A673 (cell line): ENCODE measurements around the gene COL5A1. TPM values are rescaled to one million over a fixed set of nuclear protein-coding genes. Genes with fewer than 3 reads are reported as not detected.

Source experiments
- BruUV-seq: library from RNA; stranded (reverse); fragments of 400-500 nt; replicated peaks from 2 replicates; lab custom pipeline; 2021; lab: Mats Ljungman, UMichigan
- CTCF ChIA-PET: fragments of 300-600 bp; sonication (Branson Sonifier 250); formaldehyde crosslinking; loops from one replicate; lab custom pipeline; 2022; ENCODE audit warnings: antibody characterized with exemption; lab: Charles Lee
- POLR2A ChIA-PET: fragments of 300-600 bp; sonication (Branson Sonifier 250); formaldehyde crosslinking; loops from one replicate; lab custom pipeline; 2022; ENCODE audit warnings: antibody characterized with exemption; ENCODE audit not compliant: low non-redundant PET; lab: Charles Lee
- DNase-seq: peaks from one replicate; pipeline ENCODE4 v3.0.0-alpha.2; 2015; ENCODE audit warnings: low spot score
- H3K27ac ChIP-seq: fragments of 200-600 bp; sonication (generic); 2 replicates; pipeline ENCODE4 v1.5.1; 2016; ENCODE audit warnings: mixed run types, low read depth, mild to moderate bottlenecking, mixed read lengths, antibody characterized with exemption, low read length; ENCODE audit not compliant: poor library complexity, severe bottlenecking
- H3K27me3 ChIP-seq: fragments of 200-600 bp; sonication (generic); replicated peaks from 2 replicates; pipeline ENCODE4 v1.6.1; 2017; ENCODE audit warnings: mixed run types, low read depth, mild to moderate bottlenecking, mixed read lengths, antibody characterized with exemption, low read length; ENCODE audit not compliant: insufficient read depth, poor library complexity
- H3K36me3 ChIP-seq: fragments of 200-600 bp; sonication (generic); 2 replicates; pipeline ENCODE4 v1.6.1; 2016; ENCODE audit warnings: mixed run types, mild to moderate bottlenecking, mixed read lengths, antibody characterized with exemption, low read length; ENCODE audit not compliant: insufficient read depth, poor library complexity, severe bottlenecking
- H3K4me1 ChIP-seq: fragments of 200-600 bp; sonication (generic); 2 replicates; pipeline ENCODE4 v1.6.1; 2017; ENCODE audit warnings: mixed run types, mild to moderate bottlenecking, mixed read lengths, antibody characterized with exemption, low read length; ENCODE audit not compliant: insufficient read depth, poor library complexity, severe bottlenecking
- H3K4me3 ChIP-seq: fragments of 200-600 bp; sonication (generic); 2 replicates; pipeline ENCODE4 v1.5.1; 2016; ENCODE audit warnings: low read depth, mixed run types, mild to moderate bottlenecking, mixed read lengths, low read length; ENCODE audit not compliant: poor library complexity, severe bottlenecking
- H3K9me3 ChIP-seq: fragments of 200-600 bp; sonication (generic); 2 replicates; pipeline ENCODE4 v1.6.1; 2016; ENCODE audit warnings: mixed run types, low read depth, mild to moderate bottlenecking, mixed read lengths, antibody characterized with exemption, low read length; ENCODE audit not compliant: poor library complexity, severe bottlenecking
- EZH2 ChIP-seq: fragments of 200-600 bp; sonication (generic); IDR thresholded peaks from 2 replicates; pipeline ENCODE4 v1.6.1; 2017; ENCODE audit warnings: borderline replicate concordance, low read depth, mild to moderate bottlenecking, mixed read lengths, antibody characterized with exemption, low read length; ENCODE audit not compliant: poor library complexity, severe bottlenecking
- intact Hi-C: fragments of 100-400 bp; cut with micrococcal nuclease; formaldehyde crosslinking; loops from one replicate; pipeline ENCODE4 v1.10.0; 2022; ENCODE audit not compliant: unreplicated experiment
- total RNA-seq: library from RNA; stranded (reverse); gene quantifications from 2 replicates; pipeline ENCODE4 v1.2.3, GENCODE V29; 2021
- TF ChIP-seq, protein P1 (sequence below): fragments of 300-800, 200-600 bp; sonication (generic); conservative IDR thresholded peaks from 2 replicates; pipeline ENCODE4 v1.5.1; 2017; ENCODE audit warnings: low read depth, mild to moderate bottlenecking, antibody characterized with exemption, low read length, moderate library complexity, mixed read lengths

Gene COL5A1
- total RNA-seq, 1 experiment from 2014 or later = 33.6 TPM

DNA sequence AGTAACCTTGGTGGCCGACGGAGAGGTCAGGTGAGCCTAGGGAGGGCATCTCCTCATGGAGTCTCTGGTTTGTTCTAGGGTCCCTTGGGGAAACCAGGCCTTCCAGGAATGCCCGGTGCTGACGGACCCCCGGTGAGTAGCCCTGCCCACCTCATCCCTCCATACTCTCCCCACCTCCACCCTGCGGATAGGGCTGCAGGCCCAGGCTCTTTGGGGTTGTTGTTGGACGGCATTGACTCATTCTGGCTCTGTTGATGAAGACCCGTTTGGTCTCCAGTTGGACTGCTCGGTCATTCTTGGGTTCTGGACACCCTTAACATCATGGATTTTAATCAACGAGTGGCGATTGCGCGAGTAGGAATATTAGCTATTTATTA, 126.7 kb downstream of the COL5A1 start:
- BruUV-seq = no TSS peak
- TF ChIP-seq EZH2 = no peak
- TF ChIP-seq, protein P1, sequence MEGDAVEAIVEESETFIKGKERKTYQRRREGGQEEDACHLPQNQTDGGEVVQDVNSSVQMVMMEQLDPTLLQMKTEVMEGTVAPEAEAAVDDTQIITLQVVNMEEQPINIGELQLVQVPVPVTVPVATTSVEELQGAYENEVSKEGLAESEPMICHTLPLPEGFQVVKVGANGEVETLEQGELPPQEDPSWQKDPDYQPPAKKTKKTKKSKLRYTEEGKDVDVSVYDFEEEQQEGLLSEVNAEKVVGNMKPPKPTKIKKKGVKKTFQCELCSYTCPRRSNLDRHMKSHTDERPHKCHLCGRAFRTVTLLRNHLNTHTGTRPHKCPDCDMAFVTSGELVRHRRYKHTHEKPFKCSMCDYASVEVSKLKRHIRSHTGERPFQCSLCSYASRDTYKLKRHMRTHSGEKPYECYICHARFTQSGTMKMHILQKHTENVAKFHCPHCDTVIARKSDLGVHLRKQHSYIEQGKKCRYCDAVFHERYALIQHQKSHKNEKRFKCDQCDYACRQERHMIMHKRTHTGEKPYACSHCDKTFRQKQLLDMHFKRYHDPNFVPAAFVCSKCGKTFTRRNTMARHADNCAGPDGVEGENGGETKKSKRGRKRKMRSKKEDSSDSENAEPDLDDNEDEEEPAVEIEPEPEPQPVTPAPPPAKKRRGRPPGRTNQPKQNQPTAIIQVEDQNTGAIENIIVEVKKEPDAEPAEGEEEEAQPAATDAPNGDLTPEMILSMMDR = no peak
- intact Hi-C loops = no loop called here
- Histone ChIP-seq H3K27ac (no peak overlapping the region), H3K4me1 (no peaks in the 10 kb centered on the region), H3K27me3 (no peaks in the 10 kb centered on the region), H3K4me3 (no peak overlapping the region), H3K9me3 (no peaks in the 10 kb centered on the region), H3K36me3 (peaks cover under 1% of the 10 kb centered on the region)
- ChIA-PET POLR2A (no interaction called here), CTCF (no interaction called here)
- DNase-seq = no peak

GRCh38 chr9:134768709-134769351, 127.2 kb downstream of the COL5A1 start:
- H3K4me3 ChIP-seq = no peak overlapping the region
- ChIA-PET POLR2A (no interaction called here), CTCF (no interaction called here)
- TF ChIP-seq, protein P1 = no peak
- TF ChIP-seq EZH2 = no peak
- no peaks in the 10 kb centered on the region for H3K27me3 ChIP-seq
- peaks cover 3% of the 10 kb centered on the region for H3K36me3 ChIP-seq
- H3K27ac ChIP-seq = no peak overlapping the region
- H3K9me3 ChIP-seq = no peaks in the 10 kb centered on the region
- no peaks in the 10 kb centered on the region for H3K4me1 ChIP-seq
- DNase-seq = no peak
- intact Hi-C loops = no loop called here
- no TSS peak for BruUV-seq

DNA sequence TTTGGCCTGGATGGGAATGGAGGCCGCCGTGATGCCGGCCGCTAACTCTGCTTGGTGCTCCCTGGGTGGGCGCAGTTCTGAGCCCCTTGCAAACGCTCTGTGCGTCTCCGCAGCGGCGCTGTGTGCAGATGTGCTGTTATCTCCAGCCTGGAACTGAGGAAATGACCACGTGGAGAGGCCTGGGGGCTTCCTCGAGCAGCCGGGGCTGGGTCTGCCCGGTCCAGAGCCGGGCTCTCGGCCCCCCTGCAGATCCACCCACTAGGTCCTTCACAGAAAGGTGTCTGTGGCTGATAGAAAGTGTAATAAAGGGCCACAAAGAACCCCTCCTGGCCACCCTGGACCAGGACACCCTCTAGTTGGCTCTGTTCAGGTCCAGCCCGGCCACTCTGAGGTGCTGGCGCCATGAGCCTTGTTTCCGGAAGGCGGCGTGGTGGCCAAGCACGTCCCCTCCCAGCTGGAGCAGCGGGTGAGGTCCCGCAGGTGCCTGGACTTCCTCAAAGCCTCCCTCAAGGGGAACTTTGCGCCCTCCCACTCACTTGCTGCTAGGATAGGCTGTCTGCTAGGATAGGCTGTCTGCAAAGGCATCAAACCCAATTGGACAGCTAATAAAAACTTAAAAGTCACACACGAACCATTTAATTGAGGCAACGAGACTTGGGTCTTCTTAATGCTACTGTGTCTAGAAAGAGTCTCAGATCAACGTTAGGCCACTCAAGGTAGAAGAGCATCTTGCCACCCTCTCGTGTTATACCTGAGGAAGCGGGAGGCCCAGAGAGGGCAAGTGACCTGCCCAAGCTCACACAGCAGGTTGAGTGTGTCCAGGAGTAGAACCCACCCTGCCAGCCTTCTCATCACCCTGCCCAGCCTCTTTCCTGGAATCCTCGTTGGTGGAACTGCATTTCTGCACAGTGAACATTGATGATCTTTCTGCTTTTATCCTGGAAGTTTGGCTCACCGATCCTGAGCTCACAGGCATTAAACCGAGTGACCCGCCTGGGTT, 129.7 kb downstream of the COL5A1 start:
- Histone ChIP-seq H3K4me1 (no peaks in the 10 kb centered on the region), H3K27ac (no peak overlapping the region), H3K36me3 (peaks cover 3% of the 10 kb centered on the region), H3K4me3 (no peak overlapping the region), H3K9me3 (no peaks in the 10 kb centered on the region), H3K27me3 (no peaks in the 10 kb centered on the region)
- intact Hi-C loops = loop anchor here (10.0 kb wide), 1 partner anchor 644 kb away; no protein-coding TSS in a partner anchor
- POLR2A ChIA-PET = no interaction called here
- CTCF ChIA-PET = no interaction called here
- no TSS peak for BruUV-seq
- DNase-seq = no peak
- TF ChIP-seq EZH2 = no peak
- TF ChIP-seq, protein P1 = no peak
